BLaER1 treated with 17β-estradiol and CSF1 and Interleukin-3, amounts not matched to agents 10 nM and 100 nM (cell line): ENCODE data around the gene KLHL3.

Experiments used
- H3K27ac ChIP-seq, 11 experiments: shearing (Covaris generic); formaldehyde crosslinking; 2 replicates each; pipeline ENCODE4 v1.8.1; 2022
- H3K27me3 ChIP-seq, 11 experiments: shearing (Covaris generic); formaldehyde crosslinking; 2 replicates each; pipeline ENCODE4 v1.8.1; 2022
- H3K36me3 ChIP-seq, 11 experiments: shearing (Covaris generic); formaldehyde crosslinking; 2 replicates each; pipeline ENCODE4 v1.8.1; 2022
- H3K4me1 ChIP-seq, 10 experiments: shearing (Covaris generic); formaldehyde crosslinking; 2 replicates each; pipeline ENCODE4 v1.8.1; 2022
- H3K4me2 ChIP-seq, 11 experiments: shearing (Covaris generic); formaldehyde crosslinking; 2 replicates each; pipeline ENCODE4 v1.8.1; 2022
- H3K4me3 ChIP-seq, 10 experiments: shearing (Covaris generic); formaldehyde crosslinking; 2 replicates each; pipeline ENCODE4 v1.8.1; 2022
- H3K9ac ChIP-seq, 11 experiments: shearing (Covaris generic); formaldehyde crosslinking; 2 replicates each; pipeline ENCODE4 v1.8.1; 2022
- H3K9me3 ChIP-seq, 11 experiments: shearing (Covaris generic); formaldehyde crosslinking; replicated peaks in 1 of 11; 2 replicates each; pipeline ENCODE4 v1.8.1; 2022
- H4K20me1 ChIP-seq, 11 experiments: shearing (Covaris generic); formaldehyde crosslinking; 2 replicates each; pipeline ENCODE4 v1.8.1; 2022
- Cebpa-rat ChIP-seq, 11 experiments: shearing (Covaris generic); IDR thresholded peaks; 2 replicates each; pipeline ENCODE4 v1.8.1; 2022

Gene KLHL3

DNA sequence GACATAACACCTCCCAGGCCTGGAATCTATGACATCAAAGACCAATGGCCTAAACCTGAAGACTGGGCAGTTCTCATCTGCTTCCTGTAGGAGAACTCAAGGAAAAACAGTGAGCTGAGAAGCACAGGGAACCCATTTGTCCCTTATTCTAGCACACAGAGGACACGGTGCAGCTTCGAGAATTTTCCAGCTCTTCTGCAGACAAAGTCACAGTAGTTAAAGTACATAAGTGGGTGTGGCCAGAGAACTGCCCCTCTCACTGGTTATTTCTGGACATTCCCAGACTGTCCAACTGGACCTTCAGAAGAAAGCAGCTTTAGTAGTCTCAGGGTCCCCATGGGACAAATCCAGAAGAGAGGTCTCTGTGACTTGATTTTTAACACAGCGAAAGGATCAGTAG is 114.6 kb downstream of the KLHL3 start:
- H3K4me1 ChIP-seq, result peaks cover 0 to 13% (median 3%) of the 10 kb centered on the region in 10 experiments; a peak in 7 of 20 replicates
- TF ChIP-seq Cebpa-rat (IDR thresholded peaks at IDR 0.05), result no peak
- no peaks in the 10 kb centered on the region; a peak in 1 of 22 replicates for H4K20me1 ChIP-seq
- no peak overlapping the region for H3K4me2 ChIP-seq
- no peak overlapping the region for H3K9ac ChIP-seq
- H3K9me3 ChIP-seq, result no peaks in the 10 kb centered on the region
- no peak overlapping the region for H3K27ac ChIP-seq
- no peaks in the 10 kb centered on the region for H3K27me3 ChIP-seq
- H3K4me3 ChIP-seq, result no peak overlapping the region
- H3K36me3 ChIP-seq, result no peaks in the 10 kb centered on the region

GRCh38 chr5:137619191-137619870 is 116.6 kb downstream of the KLHL3 start:
- no peaks in the 10 kb centered on the region; a peak in 1 of 22 replicates for H4K20me1 ChIP-seq
- H3K27ac ChIP-seq, result no peak overlapping the region
- no peaks in the 10 kb centered on the region for H3K9me3 ChIP-seq
- no peaks in the 10 kb centered on the region for H3K36me3 ChIP-seq
- no peak overlapping the region for H3K4me3 ChIP-seq
- no peak overlapping the region for H3K4me2 ChIP-seq
- peaks cover 0 to 19% (median 5%) of the 10 kb centered on the region in 10 experiments; a peak in 13 of 20 replicates for H3K4me1 ChIP-seq
- H3K9ac ChIP-seq, result no peak overlapping the region
- H3K27me3 ChIP-seq, result no peaks in the 10 kb centered on the region
- TF ChIP-seq Cebpa-rat (IDR thresholded peaks at IDR 0.05), result no peak

DNA sequence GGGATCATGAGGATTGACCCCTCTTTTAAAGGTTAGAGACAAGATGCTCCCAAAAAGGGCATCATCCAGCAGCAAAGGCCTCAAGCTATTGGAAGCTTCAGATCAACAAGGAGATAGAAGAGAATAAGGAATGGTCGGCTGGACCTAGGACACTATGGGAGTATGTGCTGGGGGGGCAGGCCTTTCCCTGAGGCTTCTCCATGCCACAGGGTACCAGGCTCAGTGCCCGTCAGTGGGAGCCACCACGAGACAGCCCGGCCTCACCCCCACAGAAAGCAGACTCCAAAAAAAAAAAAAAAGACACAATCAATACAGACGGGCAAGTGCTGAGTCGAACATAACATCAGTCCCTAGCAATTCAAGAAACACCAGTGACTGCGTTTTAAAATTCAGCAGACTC is 117.4 kb downstream of the KLHL3 start:
- H3K4me2 ChIP-seq, result no peak overlapping the region
- H4K20me1 ChIP-seq, result no peaks in the 10 kb centered on the region; a peak in 1 of 22 replicates

GRCh38 chr5:137617528-137618205 is 118.2 kb downstream of the KLHL3 start:
- H4K20me1 ChIP-seq, result no peaks in the 10 kb centered on the region; a peak in 1 of 22 replicates
- no peak overlapping the region for H3K4me3 ChIP-seq
- H3K36me3 ChIP-seq, result no peaks in the 10 kb centered on the region
- no peaks in the 10 kb centered on the region for H3K9me3 ChIP-seq
- H3K4me1 ChIP-seq, result peaks cover 0 to 27% (median 20%) of the 10 kb centered on the region in 10 experiments; a peak in 16 of 20 replicates
- no peak overlapping the region for H3K9ac ChIP-seq
- no peak overlapping the region for H3K27ac ChIP-seq
- H3K4me2 ChIP-seq, result no peak overlapping the region
- H3K27me3 ChIP-seq, result no peaks in the 10 kb centered on the region
- no peak for TF ChIP-seq Cebpa-rat (IDR thresholded peaks at IDR 0.05)

More for the DNA sequence above, 117.4 kb downstream of the KLHL3 start:
- no peak overlapping the region for H3K4me3 ChIP-seq
- no peaks in the 10 kb centered on the region for H3K9me3 ChIP-seq
- H3K36me3 ChIP-seq, result no peaks in the 10 kb centered on the region
- no peak overlapping the region for H3K9ac ChIP-seq
- peaks cover 0 to 27% (median 14%) of the 10 kb centered on the region in 10 experiments; a peak in 16 of 20 replicates for H3K4me1 ChIP-seq
- H3K27me3 ChIP-seq, result no peaks in the 10 kb centered on the region
- H3K27ac ChIP-seq, result no peak overlapping the region
- no peak for TF ChIP-seq Cebpa-rat (IDR thresholded peaks at IDR 0.05)

GRCh38 chr5:137616046-137616445 is 119.8 kb downstream of the KLHL3 start:
- H3K36me3 ChIP-seq, result no peaks in the 10 kb centered on the region
- H3K9me3 ChIP-seq, result no peaks in the 10 kb centered on the region
- H4K20me1 ChIP-seq, result no peaks in the 10 kb centered on the region
- no peak for TF ChIP-seq Cebpa-rat (IDR thresholded peaks at IDR 0.05)
- H3K4me3 ChIP-seq, result no peak overlapping the region
- H3K27me3 ChIP-seq, result no peaks in the 10 kb centered on the region
- no peak overlapping the region for H3K9ac ChIP-seq
- no peak overlapping the region for H3K4me2 ChIP-seq
- peaks cover 0 to 27% (median 20%) of the 10 kb centered on the region in 10 experiments; a peak in 16 of 20 replicates for H3K4me1 ChIP-seq
- no peak overlapping the region for H3K27ac ChIP-seq

- H3K4me2 ChIP-seq, result no peak overlapping the region
- H3K27ac ChIP-seq, result peak overlapping the region in 1 of 11 experiments; percentile 76; a peak in 2 of 22 replicates
- no peak overlapping the region for H3K9ac ChIP-seq
- no peaks in the 10 kb centered on the region for H3K27me3 ChIP-seq
- no peak overlapping the region for H3K4me3 ChIP-seq
- no peaks in the 10 kb centered on the region for H3K9me3 ChIP-seq
- H4K20me1 ChIP-seq, result no peaks in the 10 kb centered on the region
- H3K36me3 ChIP-seq, result no peaks in the 10 kb centered on the region
- peaks cover 0 to 27% (median 20%) of the 10 kb centered on the region in 10 experiments; a peak in 16 of 20 replicates for H3K4me1 ChIP-seq
- TF ChIP-seq Cebpa-rat (IDR thresholded peaks at IDR 0.05), result no peak
These were observed 120.6 kb downstream of the KLHL3 start for GRCh38 chr5:137615171-137615775.

- peak overlapping the region in 2 of 11 experiments; percentile 10 to 51; a peak in 2 of 22 replicates for H3K9ac ChIP-seq
- peaks cover 0 to 27% (median 20%) of the 10 kb centered on the region in 10 experiments; a peak in 16 of 20 replicates for H3K4me1 ChIP-seq
- no peak overlapping the region for H3K4me3 ChIP-seq
- no peaks in the 10 kb centered on the region for H3K36me3 ChIP-seq
- TF ChIP-seq Cebpa-rat (IDR thresholded peaks at IDR 0.05), result peak in 8 of 11 experiments; percentile 14 to 67 (median 47); a peak in 7 of 22 replicates
- H3K27me3 ChIP-seq, result no peaks in the 10 kb centered on the region
- H4K20me1 ChIP-seq, result no peaks in the 10 kb centered on the region
- no peaks in the 10 kb centered on the region for H3K9me3 ChIP-seq
- peak overlapping the region in 10 of 11 experiments; percentile 21 to 88 (median 60); a peak in 17 of 22 replicates for H3K4me2 ChIP-seq
- peak overlapping the region in 8 of 11 experiments; percentile 39 to 76 (median 59); a peak in 16 of 22 replicates for H3K27ac ChIP-seq
These were observed 122.2 kb downstream of the KLHL3 start for GRCh38 chr5:137613554-137614265.

GRCh38 chr5:137612576-137612975 is 123.3 kb downstream of the KLHL3 start:
- Histone ChIP-seq H3K36me3 (no peaks in the 10 kb centered on the region), H3K4me1 (peaks cover 0 to 27% (median 20%) of the 10 kb centered on the region in 10 experiments; a peak in 16 of 20 replicates), H3K27ac (peak overlapping the region in 4 of 11 experiments; percentile 52 to 76 (median 61); a peak in 4 of 22 replicates), H3K9ac (no peak overlapping the region), H3K4me2 (peak overlapping the region in 6 of 11 experiments; percentile 58 to 88 (median 62); a peak in 11 of 22 replicates), H4K20me1 (no peaks in the 10 kb centered on the region), H3K9me3 (no peaks in the 10 kb centered on the region), H3K4me3 (no peak overlapping the region), H3K27me3 (no peaks in the 10 kb centered on the region)
- TF ChIP-seq Cebpa-rat (IDR thresholded peaks at IDR 0.05), result no peak
